Fibroblast of mammary gland (primary cell): ENCODE measurements around the gene NDRG2.

Experiments used
- DNase-seq: peaks from one replicate; pipeline ENCODE4 v3.0.0-alpha.2; 2010; ENCODE audit warnings: low read depth
- H3K4me3 ChIP-seq: 2 replicates; pipeline ENCODE4 v1.5.1; 2011; ENCODE audit warnings: low read depth, mild to moderate bottlenecking, low read length, moderate library complexity; ENCODE audit not compliant: control insufficient read depth
- CTCF ChIP-seq: conservative IDR thresholded peaks from 2 replicates; pipeline ENCODE4 v1.5.1; 2011; ENCODE audit warnings: low read depth, low read length, inconsistent platforms; ENCODE audit not compliant: control insufficient read depth, insufficient read depth

NDRG2 gene

GRCh38 chr14:21024585-21025370, at the start of gene NDRG2:
TSS of gene NDRG2 (minus strand) at chr14:21025061. CDS start at chr14:21023315, 1,746 bp downstream.
- DNase-seq = no peak
- TF ChIP-seq CTCF = no peak
- peak within 1 kb of the TSS; percentile 27 for H3K4me3 ChIP-seq

GRCh38 chr14:21073921-21074320, 49.1 kb upstream of the NDRG2 start:
- TF ChIP-seq CTCF = no peak
- H3K4me3 ChIP-seq = no peak overlapping the region
- DNase-seq = no peak

GRCh38 chr14:21072781-21073339, 48.0 kb upstream of the NDRG2 start:
- no peak for DNase-seq
- no peak overlapping the region for H3K4me3 ChIP-seq

GRCh38 chr14:21072031-21072473, 47.2 kb upstream of the NDRG2 start:
- peak; percentile 96 for DNase-seq
- H3K4me3 ChIP-seq = peak overlapping the region; percentile 77
- TF ChIP-seq CTCF = peak; percentile 33

More at GRCh38 chr14:21072781-21073339, 48.0 kb upstream of the NDRG2 start:
- no peak for TF ChIP-seq CTCF

- peak; percentile 95 for DNase-seq
- peak overlapping the region; percentile 77 for H3K4me3 ChIP-seq
- no peak for TF ChIP-seq CTCF
Observed at GRCh38 chr14:21071225-21072030, 46.6 kb upstream of the NDRG2 start.

GRCh38 chr14:21070610-21071224, 45.9 kb upstream of the NDRG2 start:
- TF ChIP-seq CTCF = no peak
- DNase-seq = peak; percentile 66
- peak overlapping the region; percentile 77 for H3K4me3 ChIP-seq
